Activated T-cell treated with anti-CD3 and anti-CD28 coated beads, Interleukin-2, amount 50 U/mL, for 72 hours (primary cell): ENCODE measurements around the gene ZBTB7B. TPM values are rescaled to one million over a fixed set of nuclear protein-coding genes. Genes with fewer than 3 reads are reported as not detected.

Source experiments
- ATAC-seq, 2 donors: fragments of 150-1000 bp; cut with Tn5 transposase; replicated peaks in 1 of 2; 2 replicates each; pipeline ENCODE4 v1.10.0; 2021; ENCODE audit warnings: moderate library complexity in 2 of 2, mild to moderate bottlenecking in 1 of 2
- DNase-seq, 2 donors: peaks; one replicate each; pipeline ENCODE4 v3.0.0; 2021 to 2022; ENCODE audit warnings: mixed read lengths in 1 of 2
- H3K27ac Mint-ChIP-seq: one replicate; pipeline ENCODE4 v1.8.0; 2022; ENCODE audit warnings: mild to moderate bottlenecking, moderate library complexity, mixed read lengths
- H3K27me3 Mint-ChIP-seq: one replicate; pipeline ENCODE4 v1.8.0; 2022; ENCODE audit warnings: low read depth, mixed read lengths
- H3K36me3 Mint-ChIP-seq, 2 donors: one replicate each; pipeline ENCODE4 v1.8.0; 2022; ENCODE audit warnings: mixed read lengths in 2 of 2, mild to moderate bottlenecking in 1 of 2; ENCODE audit not compliant: insufficient read depth in 2 of 2
- H3K4me1 Mint-ChIP-seq: one replicate; pipeline ENCODE4 v1.8.0; 2022; ENCODE audit warnings: low read depth, mixed read lengths
- H3K4me3 Mint-ChIP-seq, 2 donors: one replicate each; pipeline ENCODE4 v1.8.0; 2022; ENCODE audit warnings: mild to moderate bottlenecking in 2 of 2, mixed read lengths in 2 of 2, moderate library complexity in 2 of 2
- H3K9me3 Mint-ChIP-seq, 2 donors: one replicate each; pipeline ENCODE4 v1.8.0; 2022; ENCODE audit warnings: mixed read lengths in 2 of 2
- total RNA-seq, 2 donors: library from RNA; stranded (reverse); gene quantifications; one replicate each; pipeline ENCODE4 v1.2.3, GENCODE V29; 2022

Gene ZBTB7B
- total RNA-seq, 2 donors from 2014 or later = 129 to 141 TPM

- H3K27me3 Mint-ChIP-seq = no peaks in the 10 kb centered on the region
- DNase-seq = no peak
- H3K4me3 Mint-ChIP-seq = no peak overlapping the region
- ATAC-seq = no peak
- H3K36me3 Mint-ChIP-seq = no peaks in the 10 kb centered on the region
- no peaks in the 10 kb centered on the region for H3K4me1 Mint-ChIP-seq
- H3K27ac Mint-ChIP-seq = no peak overlapping the region
- H3K9me3 Mint-ChIP-seq = no peaks in the 10 kb centered on the region
These were observed 36.2 kb downstream of the ZBTB7B start for GRCh38 chr1:155038602-155039307.

DNA sequence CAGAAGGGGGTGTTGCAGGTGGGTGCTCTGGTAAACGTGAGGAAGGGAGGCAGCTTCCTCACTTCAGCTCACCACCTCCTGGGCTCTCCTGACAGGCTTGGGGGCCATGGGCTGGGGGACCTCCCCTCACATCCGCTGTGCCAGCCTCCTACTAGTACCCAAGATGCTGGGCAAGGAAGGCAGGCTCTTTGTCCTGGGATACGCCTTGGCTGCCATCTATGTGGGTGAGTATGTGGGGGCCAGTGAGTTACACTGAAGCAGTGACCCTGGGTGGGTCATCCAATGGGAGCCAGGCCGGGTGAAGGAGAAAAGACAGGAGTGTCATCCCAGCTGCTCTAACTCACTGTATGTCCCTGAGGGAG, 36.7 kb downstream of the ZBTB7B start:
- ATAC-seq (no peak), DNase-seq (no peak)
- Mint-ChIP-seq H3K27ac (no peak overlapping the region), H3K36me3 (no peaks in the 10 kb centered on the region), H3K4me3 (no peak overlapping the region), H3K4me1 (peaks cover 1% of the 10 kb centered on the region), H3K27me3 (no peaks in the 10 kb centered on the region), H3K9me3 (no peaks in the 10 kb centered on the region)

- DNase-seq = no peak
- Mint-ChIP-seq H3K27ac (no peak overlapping the region), H3K4me1 (peaks cover 10% of the 10 kb centered on the region), H3K27me3 (no peaks in the 10 kb centered on the region), H3K9me3 (no peaks in the 10 kb centered on the region), H3K36me3 (no peaks in the 10 kb centered on the region), H3K4me3 (no peak overlapping the region)
- ATAC-seq = no peak
These were observed 37.9 kb downstream of the ZBTB7B start for GRCh38 chr1:155040358-155041093.

GRCh38 chr1:155042789-155043188, 40.2 kb downstream of the ZBTB7B start:
- Mint-ChIP-seq H3K4me3 (no peak overlapping the region), H3K9me3 (no peaks in the 10 kb centered on the region), H3K27me3 (no peaks in the 10 kb centered on the region), H3K36me3 (no peaks in the 10 kb centered on the region), H3K4me1 (peaks cover 10% of the 10 kb centered on the region), H3K27ac (no peak overlapping the region)
- DNase-seq = no peak
- ATAC-seq = no peak

DNA sequence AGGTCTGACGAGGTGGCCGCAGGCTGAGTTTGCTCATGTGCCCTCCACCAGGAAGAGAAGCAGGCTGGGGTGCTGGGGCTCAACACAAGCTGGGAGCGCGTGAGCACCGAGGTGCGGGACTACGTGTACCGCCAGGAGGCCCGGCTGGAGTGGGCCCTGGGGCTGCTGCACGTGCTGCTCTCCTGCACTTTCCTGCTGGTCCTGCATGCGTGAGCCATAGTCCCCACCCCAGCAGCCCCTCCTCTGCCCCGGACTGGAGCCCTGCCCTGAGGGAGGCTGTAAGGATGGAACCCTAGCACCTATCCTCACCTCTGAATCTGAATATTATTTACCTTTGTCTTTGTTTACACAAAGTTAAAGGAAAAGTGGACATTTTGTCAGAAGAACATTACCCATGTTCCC, 40.7 kb downstream of the ZBTB7B start:
- DNase-seq (no peak), ATAC-seq (no peak)
- H3K4me3 Mint-ChIP-seq = no peak overlapping the region
- no peak overlapping the region for H3K27ac Mint-ChIP-seq
- no peaks in the 10 kb centered on the region for H3K27me3 Mint-ChIP-seq
- H3K9me3 Mint-ChIP-seq = no peaks in the 10 kb centered on the region
- peaks cover 10% of the 10 kb centered on the region for H3K4me1 Mint-ChIP-seq
- H3K36me3 Mint-ChIP-seq = no peaks in the 10 kb centered on the region

DNA sequence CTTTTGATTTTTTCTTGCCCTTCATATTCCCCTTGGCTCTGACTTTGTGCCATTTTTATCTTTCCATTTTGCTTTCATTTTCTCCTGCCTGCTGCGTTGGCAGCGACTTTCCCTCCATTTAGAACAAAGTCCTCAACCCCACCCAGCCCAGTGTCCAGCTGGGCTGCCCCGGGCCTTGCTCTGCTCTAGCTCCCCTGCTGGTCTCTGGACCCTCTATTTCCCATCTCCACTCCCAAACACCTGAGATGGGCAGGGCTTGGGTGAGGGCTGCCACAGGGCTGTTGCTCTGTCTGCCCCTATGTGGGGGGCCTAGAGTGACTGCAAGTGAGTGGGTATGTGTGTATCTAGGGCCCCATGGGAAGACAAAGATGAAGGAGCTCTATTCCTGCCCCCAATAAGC, 41.2 kb downstream of the ZBTB7B start:
- no peaks in the 10 kb centered on the region for H3K9me3 Mint-ChIP-seq
- ATAC-seq = no peak
- H3K27ac Mint-ChIP-seq = peak overlapping the region; percentile 6

DNA sequence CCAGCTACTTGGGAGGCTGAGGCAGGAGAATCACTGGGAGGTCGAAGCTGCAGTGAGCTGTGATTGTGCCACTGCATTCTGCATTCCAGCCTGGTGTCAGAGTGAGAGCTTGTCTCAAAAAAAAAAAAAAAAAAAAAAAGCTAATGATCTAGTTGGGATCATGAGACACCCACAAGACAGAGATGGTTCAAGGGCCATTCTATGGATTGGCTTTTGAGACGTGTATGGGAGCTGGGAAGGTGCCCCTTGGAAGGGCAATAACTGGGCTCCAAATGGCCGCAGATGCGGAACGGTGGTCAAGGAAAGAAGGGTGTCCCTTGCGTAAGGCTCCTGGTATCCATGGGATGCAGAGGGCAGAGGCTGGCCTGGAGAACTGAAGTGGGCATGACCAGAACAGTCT, 41.8 kb downstream of the ZBTB7B start:
- Mint-ChIP-seq H3K27me3 (no peaks in the 10 kb centered on the region), H3K27ac (no peak overlapping the region), H3K9me3 (no peaks in the 10 kb centered on the region), H3K4me3 (no peak overlapping the region), H3K36me3 (no peaks in the 10 kb centered on the region), H3K4me1 (peaks cover 10% of the 10 kb centered on the region)
- ATAC-seq (no peak), DNase-seq (no peak)

More for the DNA sequence above, 41.2 kb downstream of the ZBTB7B start:
- Mint-ChIP-seq H3K27me3 (no peaks in the 10 kb centered on the region), H3K4me1 (peaks cover 10% of the 10 kb centered on the region), H3K4me3 (no peak overlapping the region), H3K36me3 (no peaks in the 10 kb centered on the region)
- DNase-seq = no peak

GRCh38 chr1:155044812-155045657, 42.4 kb downstream of the ZBTB7B start:
- DNase-seq (peak; percentile 61 to 67), ATAC-seq (peak; percentile 93)
- no peak overlapping the region for H3K4me3 Mint-ChIP-seq
- no peak overlapping the region for H3K27ac Mint-ChIP-seq
- H3K36me3 Mint-ChIP-seq = no peaks in the 10 kb centered on the region
- no peaks in the 10 kb centered on the region for H3K9me3 Mint-ChIP-seq
- no peaks in the 10 kb centered on the region for H3K27me3 Mint-ChIP-seq
- H3K4me1 Mint-ChIP-seq = peaks cover 16% of the 10 kb centered on the region

DNA sequence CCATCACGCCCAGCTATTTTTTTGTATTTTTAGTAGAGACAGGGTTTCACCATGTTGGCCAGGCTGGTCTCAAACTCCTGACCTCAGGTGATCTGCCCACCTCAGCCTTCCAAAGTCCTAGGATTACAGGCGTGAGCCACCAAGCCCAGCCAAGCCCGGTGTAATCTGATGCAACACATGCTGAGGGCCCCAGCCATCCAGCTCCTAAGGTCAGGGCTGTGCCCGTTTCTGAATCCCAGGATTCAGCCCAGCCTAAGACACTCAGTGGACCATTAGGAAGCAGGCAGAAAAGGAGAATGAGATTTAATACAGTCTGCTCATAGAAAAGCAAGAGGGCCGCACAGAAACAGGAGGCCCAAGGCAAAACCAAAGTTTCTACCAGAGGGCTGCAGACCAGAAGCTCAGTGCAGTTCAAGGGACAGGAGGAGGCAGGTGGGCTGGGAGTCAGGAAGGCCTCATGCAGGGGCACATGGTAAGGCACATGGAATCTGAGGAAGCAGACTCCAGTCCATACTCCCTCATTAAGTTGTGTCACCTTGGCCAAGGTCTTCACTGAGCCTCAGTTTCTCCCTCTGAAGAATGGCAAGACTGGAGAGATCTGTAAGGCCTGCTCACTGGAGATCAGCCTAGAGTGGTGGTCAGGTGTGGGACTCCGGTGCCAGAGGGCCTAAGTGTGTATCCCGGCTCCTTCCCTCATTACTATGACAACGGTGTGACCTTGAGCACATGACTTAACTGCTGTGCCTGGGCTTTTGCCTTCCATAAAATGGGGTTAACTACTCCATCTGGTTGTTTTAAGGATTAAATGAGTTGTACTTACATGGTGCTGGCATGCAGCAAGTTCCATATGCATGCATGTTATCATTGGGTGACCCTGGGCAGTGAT, 46.1 kb downstream of the ZBTB7B start:
- no peaks in the 10 kb centered on the region for H3K9me3 Mint-ChIP-seq
- no peak overlapping the region for H3K27ac Mint-ChIP-seq
- no peaks in the 10 kb centered on the region for H3K27me3 Mint-ChIP-seq
- no peak overlapping the region for H3K4me3 Mint-ChIP-seq
- no peaks in the 10 kb centered on the region for H3K36me3 Mint-ChIP-seq
- peaks cover 36% of the 10 kb centered on the region for H3K4me1 Mint-ChIP-seq
- DNase-seq (no peak), ATAC-seq (no peak)

DNA sequence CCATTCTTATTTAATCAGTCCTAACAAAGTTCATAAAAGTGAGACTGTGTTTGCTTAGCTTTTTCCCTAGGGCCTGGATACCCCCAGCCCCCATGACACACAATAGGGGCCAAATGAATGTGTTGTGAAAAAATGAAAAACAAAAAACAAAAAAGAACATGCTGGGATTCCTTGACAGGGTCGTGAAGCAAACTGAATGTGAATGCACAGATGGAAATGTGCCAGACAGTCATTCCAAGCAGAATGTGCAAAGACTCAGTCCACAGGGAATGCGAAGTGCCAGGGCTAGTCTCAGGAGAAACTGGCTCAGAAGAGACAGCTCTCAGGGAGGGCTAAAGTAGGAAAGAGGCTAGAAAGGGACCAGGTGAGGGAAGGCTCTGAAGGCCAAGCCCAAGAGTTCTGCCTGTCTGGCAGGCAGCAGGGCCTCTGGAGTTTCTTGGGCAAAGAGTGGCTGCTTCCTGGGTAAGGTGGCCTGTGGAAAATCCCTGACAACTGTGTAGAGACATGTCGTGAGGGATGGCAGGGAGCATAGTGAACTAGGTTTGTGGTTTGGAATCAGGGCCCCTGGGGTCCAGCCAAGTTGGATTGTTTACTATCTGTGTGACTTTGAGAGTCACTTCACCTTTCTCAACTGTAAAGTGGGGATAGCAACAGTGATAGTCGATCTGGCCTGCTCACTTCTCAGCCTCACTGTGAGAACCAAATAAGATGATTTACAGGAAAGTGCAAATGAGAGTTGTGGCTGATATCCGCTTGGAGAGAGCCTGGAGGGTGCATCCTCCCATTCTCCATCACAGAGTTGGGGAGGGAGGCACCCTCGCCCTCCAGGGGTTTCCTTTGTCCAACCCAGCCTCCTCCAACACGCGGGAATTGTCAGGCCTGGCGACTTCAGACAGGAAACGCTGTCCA, 47.3 kb downstream of the ZBTB7B start:
- Mint-ChIP-seq H3K27me3 (no peaks in the 10 kb centered on the region), H3K27ac (no peak overlapping the region), H3K9me3 (no peaks in the 10 kb centered on the region), H3K4me1 (peaks cover 29% of the 10 kb centered on the region), H3K4me3 (peak overlapping the region; percentile 89 to 93), H3K36me3 (no peaks in the 10 kb centered on the region)
- no peak for ATAC-seq
- DNase-seq = no peak

DNA sequence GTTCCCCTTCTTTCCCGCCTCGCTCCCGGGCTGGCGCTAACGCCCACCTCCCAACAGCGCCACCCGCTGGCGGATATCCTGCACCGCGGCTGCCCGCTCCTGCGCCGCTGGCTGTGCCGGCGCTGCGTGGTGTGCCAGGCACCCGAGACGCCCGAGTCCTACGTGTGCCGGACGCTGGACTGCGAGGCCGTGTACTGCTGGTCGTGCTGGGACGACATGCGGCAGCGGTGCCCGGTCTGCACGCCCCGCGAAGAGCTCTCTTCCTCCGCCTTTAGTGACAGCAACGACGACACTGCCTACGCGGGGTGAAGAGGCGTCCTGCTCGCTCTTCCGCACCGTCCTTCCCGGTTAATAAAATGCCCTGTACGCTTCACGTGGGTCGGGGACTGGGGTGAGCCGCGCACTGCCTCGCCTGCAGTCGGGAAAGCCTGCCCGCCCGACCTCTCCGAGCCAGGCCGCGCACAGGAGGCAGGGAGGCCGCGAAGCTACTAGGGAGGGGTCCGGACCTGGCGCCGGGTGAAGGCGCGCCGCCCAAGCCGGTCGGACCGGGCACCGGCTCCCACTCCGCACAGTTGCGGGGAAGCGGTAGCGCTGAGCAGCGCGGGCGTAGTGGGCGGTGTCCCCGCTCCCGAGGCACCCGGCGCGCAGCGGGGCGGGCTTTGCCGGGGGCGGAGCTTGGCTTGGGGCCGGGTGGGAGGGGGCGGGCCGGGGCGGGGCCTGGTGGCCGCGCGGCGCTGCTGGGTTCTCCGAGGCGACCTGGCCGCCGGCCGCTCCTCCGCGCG, 48.1 kb downstream of the ZBTB7B start, which contains the start of gene ADAM15:
Gene ADAM15 (plus strand): TSS at position 757 of the 782 bp plus-strand sequence. CDS start 71 bp downstream, outside the sequence.
- Mint-ChIP-seq H3K4me1 (peaks cover 26% of the 10 kb centered on the region), H3K27me3 (no peaks in the 10 kb centered on the region), H3K36me3 (no peaks in the 10 kb centered on the region), H3K27ac (no peak within 1 kb of the TSS), H3K4me3 (peak within 1 kb of the TSS; percentile 92 to 93), H3K9me3 (no peaks in the 10 kb centered on the region)
- peak; percentile 85 to 89 for DNase-seq
- ATAC-seq = peak; percentile 81 to 85
